AML-193 (cell line): ENCODE measurements around the gene CLEC16A.

Experiments
- DNase-seq, 2 experiments: peaks; one replicate each; lab custom pipeline; 2025; lab: John Stamatoyannopoulos, UW

Gene CLEC16A

DNA sequence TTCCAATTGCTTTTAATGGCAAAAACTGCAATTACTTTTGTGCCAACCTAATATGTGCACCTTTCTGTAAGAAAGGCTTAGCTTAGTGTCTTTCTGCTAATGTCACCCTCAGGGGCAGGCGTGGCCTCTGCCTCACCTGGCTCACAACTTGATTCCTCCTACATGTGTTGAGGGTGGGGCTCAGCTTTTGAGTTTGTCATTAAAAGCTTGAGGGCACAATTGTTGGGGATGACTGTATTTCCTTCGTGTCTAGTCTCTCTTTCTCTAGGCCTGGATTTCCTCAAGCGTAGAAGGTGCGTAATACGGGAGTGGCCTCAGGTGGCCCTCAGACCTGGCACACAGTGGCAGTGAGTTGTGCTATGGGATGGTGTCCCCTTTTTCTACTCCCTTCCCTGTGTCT, 94.4 kb downstream of the CLEC16A start:
- DNase-seq: no peak

- no peak for DNase-seq
These were observed 95.4 kb downstream of the CLEC16A start for GRCh38 chr16:11039726-11040125.

GRCh38 chr16:11042191-11042590, 97.8 kb downstream of the CLEC16A start:
- DNase-seq: no peak

- DNase-seq: no peak
These were observed 101.1 kb downstream of the CLEC16A start for GRCh38 chr16:11045441-11045840.

GRCh38 chr16:11045846-11046245, 101.5 kb downstream of the CLEC16A start:
- DNase-seq: no peak

- no peak for DNase-seq
These were observed 102.1 kb downstream of the CLEC16A start for GRCh38 chr16:11046382-11046931.

GRCh38 chr16:11047057-11047456, 102.7 kb downstream of the CLEC16A start:
- no peak for DNase-seq

GRCh38 chr16:11047939-11048800, 103.8 kb downstream of the CLEC16A start:
- no peak for DNase-seq

DNA sequence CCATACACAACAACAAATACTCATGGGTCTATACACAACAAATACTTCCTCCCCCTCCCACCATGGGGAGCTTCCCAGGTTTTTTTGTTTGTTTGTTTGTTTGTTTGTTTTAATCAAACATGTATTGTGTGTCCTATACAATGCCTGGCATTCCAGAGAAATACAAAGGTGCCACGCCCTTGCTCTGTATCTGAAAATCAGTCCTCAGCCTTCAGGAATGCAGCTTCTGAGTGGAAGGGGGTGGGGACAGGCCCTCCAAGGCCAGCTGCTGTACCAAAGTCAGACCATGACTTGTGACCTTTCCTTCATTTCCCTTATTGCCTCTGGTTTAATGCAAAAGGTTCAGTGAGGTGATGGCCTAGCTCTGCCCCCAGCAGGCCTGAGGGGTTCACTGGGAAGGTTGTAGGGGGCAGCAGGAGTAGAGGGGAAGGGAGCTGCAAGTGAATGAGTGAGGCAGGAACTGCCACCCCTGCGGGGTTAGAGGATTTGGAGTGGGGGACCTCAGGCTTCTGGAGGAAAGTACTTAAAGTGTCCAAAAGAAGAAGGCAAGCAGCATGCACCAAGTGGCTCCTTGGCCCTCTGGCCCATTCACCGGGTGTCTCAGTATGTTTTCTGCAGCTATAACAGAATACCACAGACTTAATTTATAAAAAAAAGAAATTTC, 105.2 kb downstream of the CLEC16A start:
- no peak for DNase-seq

- DNase-seq: no peak
These were observed 106.2 kb downstream of the CLEC16A start for GRCh38 chr16:11050536-11050935.

DNA sequence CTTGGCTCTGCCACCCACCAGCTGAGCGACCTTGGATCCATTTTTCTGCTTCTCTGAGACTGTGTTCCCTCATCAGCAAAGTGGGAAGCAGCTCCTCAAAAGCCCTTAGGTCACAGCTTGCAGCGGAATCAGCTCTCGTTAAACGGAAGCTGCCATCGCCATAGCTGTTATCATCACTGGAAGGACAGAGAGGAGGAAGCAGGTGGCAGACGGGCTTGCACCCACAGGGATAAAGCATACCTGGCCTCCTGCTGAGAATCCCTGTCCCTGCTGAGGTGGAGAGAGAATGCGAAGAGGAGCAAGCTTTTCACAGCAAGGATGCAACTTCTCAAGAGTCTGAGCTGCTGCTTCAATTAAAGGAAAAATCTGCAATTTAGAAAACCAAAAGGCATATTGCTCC, 106.6 kb downstream of the CLEC16A start:
- DNase-seq: no peak

GRCh38 chr16:11051430-11051829, 107.1 kb downstream of the CLEC16A start:
- no peak for DNase-seq

DNA sequence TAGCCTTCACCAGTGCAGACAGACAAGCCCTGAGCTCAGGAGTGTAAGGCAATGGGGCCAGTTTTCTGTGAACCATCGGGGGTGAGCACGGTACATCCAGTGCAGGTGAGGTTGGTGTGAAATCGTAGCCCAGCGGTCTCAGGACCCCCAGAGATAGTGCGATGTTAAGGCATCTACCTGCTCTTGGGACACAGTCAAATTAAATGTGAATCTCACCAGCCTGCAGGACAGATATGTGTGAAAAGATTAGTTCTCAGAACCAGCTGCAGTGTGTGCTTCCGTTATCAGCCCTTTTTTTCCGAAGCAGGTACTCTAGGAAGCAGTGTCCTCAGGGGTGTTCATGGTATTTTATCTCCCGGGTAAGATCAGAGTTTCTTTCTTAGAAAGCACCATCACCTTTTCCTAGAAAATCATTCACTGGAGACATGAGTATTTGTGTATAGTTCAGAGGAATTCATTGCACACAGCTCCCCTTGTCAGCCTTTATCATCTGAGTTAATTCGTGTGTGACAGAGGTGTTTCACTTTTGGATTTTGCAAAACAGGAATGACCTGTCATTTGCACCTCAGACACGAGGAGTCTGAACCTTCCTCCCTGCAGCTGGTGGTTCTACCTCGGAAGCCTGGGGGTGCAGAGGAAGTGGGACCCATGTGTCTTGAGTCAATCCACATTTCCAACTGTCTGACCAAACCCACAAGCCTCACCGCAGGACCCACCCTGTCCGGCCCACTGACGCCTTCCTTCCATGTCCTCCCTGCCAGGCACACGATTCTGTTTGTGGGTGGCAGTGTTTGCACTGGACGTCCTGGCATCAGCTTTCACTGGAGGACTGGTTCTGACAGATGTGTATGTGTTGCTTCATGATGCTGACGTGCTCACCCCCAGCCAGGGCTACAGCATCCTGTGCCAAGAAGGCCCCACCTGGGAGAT, 107.8 kb downstream of the CLEC16A start:
- peak; percentile 84 to 90 for DNase-seq

- no peak for DNase-seq
These were observed 109.6 kb downstream of the CLEC16A start for GRCh38 chr16:11053916-11054460.

DNA sequence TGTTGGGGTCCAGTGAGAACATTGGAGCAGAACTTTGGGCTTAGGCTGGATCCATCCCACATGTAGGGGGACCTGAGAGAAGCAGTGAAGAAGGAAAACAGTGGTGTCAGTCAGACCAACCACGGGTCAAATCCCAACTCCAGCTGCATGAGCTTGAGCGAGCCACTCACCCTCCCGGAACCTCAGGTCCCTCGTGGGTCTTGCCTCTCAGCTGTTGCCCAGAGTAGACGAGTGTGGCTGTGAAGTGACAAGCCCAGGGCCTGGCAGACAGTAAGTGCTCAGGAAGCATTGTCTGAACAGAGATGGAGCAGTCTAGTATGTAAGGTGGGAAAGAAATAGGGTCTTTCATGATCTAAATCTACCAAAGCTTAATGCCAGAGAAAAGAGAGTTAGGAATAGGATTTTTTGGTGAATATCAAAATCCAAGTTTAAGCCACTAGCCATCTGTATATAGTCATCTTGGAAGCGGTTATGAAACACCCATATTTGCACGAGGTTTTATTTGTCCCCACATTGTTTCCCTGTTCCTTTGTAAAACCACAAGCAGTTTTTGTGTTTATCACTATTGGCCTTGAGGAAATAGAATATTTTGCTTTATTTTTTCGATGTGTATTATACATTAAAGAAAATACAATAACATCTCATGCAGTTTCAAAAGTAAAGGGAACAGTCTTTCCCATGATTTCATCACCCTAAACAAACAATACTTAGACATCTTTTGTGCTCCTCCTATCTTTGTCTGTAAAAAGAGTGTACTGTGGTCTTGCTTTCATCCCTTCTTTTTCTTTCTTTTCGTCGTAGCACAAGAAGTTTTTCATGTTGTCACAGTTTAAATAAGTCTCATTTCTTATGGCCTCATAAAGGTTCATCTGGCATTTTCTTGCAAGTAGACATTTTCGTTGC, 112.0 kb downstream of the CLEC16A start:
- no peak for DNase-seq

DNA sequence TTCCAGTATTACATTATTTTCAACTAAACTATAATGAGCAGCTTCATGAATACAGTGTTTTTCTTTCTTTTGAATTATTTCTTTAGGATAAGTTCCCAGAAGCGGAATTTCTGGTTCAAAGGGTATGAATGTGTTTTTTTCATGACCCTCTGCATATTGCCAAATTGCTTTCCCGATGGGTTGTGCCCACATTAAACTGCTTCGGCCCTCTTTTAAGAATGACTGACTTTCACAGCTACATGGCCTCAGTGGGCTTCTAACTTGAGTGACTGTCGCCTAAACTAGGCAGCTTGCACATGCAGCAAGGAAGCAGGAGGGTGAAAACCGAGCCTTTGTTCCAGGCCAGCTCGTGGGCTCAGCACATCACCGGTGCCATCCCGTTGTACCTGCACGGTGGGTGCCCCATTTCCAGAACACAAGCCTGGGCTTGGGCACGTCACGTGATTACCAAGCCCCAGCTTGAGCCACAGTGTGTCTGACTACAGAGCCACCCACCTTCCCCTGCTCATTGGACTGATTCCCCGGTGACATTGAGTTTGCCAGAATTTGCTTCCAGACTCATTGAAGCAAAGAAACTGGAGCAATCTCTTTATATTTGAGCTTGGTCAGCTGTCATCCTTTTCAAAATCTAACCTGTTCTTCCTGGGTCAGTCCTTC, 112.8 kb downstream of the CLEC16A start:
- no peak for DNase-seq

- no peak for DNase-seq
These were observed 113.5 kb downstream of the CLEC16A start for GRCh38 chr16:11057711-11058345.

DNA sequence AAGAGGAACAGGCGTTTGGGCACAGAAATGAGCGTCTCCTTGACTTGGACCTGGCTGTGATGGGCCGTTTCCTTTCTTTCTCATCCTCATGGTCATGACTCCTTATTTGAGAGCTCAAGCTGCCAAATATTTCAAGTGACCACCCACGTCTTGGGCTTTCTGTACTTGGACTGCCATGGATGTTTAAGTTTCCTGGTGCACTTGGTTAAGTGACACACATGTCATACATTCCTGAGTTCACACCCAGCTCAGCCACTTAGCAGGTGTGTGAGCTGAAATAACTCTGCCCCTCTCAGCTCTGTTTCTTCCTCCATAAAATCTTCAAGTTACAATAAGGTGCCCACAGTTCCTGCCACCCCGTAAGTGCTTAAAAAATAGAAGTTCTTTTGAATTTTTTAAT, 114.5 kb downstream of the CLEC16A start:
- DNase-seq: no peak

- no peak for DNase-seq
These were observed 115.2 kb downstream of the CLEC16A start for GRCh38 chr16:11059588-11059987.

GRCh38 chr16:11060364-11060763, 116.0 kb downstream of the CLEC16A start:
- DNase-seq: no peak
